CD1c-positive myeloid dendritic cell (primary cell): Measurements from ENCODE around the gene ZNF678.
"Not testable (repeated sequence)": the region's sequence is repeated elsewhere in the genome, so short reads cannot be mapped to it uniquely, and the experiment has no call there.

ENCODE experiments used
- DNase-seq: peaks from one replicate; pipeline ENCODE4 v3.0.0-alpha.2; 2016; ENCODE audit errors: extremely low spot score

Gene ZNF678

DNA sequence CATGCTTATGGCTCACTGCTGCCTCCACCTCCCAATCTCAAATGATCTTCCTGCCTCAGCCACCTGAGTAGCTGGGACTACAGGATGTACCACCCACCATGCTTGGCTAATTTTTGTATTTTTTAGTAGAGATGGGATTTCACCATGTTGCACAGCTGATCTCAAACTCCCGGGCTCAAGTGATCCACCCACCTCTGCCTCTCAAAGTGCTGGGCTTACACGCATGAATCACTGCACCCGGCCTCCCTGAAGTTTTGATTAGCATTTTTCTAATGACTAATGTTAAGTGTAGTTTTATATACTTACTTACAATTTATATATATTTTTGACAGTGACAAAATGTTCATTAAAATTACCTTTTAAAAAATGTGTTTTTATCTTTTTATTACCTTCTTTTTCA, 41.1 kb downstream of the ZNF678 start:
- no peak for DNase-seq

DNA sequence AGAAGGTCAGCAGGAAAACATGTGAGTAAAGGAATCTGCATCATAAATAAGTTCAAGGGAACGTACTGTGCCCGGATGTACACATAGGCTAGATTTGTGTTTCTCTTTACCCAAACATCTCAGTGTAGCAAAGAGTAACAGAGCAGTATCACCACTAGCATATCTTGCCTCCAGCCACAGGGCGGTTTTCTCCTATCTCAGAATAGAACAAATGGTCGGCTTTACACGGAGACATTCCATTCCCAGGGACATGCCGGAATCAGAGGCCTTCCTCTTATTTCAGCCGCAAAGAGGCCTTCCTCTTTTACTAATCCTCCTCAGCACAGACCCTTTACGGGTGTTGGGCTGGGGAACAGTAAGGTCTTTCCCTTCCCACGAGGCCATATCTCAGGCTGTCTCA, 42.9 kb downstream of the ZNF678 start:
- not testable (repeated sequence) for DNase-seq

DNA sequence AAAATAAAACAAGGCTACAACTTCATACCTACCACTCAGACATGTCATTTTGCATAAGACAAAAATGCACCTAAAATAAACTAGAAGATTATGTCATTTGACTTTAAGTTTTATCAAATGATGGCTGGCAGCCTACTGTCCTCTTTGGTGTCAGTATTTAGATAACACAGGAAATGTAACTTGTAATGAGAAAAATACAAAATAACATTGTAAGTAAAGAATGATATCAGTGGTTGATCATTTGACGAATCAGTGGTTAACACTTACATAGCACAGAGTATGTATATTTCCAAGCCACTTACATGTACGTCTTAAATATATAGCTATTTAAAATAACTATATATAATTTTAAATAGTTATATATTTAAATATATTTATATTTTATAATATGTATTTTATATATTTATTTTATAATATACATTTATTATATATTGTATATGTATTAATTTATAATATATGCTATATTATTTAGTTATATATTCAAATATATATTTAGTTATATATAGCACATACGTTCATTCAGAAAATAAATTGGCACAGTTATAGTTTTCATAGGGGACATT, 44.1 kb downstream of the ZNF678 start:
- no peak for DNase-seq

DNA sequence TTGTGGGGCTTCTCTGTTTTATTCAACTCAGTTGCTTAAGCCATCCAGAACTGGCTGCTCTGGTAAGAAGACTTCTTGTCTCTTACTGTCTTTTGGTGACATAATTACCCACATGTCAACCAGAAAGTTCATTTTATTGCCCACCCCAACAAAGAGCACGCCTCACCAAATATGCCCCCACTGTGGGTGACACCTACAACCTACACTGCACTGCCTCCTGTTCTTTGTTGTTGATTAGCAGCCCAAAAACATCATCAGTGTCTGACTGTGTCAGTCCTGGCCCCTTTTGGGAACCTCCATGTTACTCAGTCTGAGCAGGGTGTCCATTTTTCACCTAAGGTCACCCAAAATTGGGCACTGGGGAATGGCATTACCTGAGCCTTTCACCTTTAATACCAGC, 49.3 kb downstream of the ZNF678 start:
- no peak for DNase-seq

DNA sequence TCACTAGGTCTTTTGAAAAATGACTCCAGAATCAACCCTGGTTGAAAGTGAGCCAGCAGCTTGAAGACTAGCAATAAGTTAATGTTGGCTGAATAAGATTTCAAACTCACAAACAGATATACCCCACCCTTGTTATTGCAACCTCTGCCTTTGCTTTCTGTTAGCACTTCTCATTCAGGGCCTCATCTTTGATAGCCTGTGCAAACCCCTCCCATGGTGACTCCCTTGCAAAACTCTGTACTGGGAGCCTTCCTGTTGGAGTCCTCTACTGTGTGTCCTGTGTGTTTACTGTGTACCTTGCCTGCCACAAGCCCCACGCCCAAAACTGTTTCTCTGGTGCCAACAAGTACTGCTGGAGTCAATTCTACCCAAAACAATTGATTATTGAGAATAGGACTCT, 50.2 kb downstream of the ZNF678 start:
- DNase-seq = no peak

DNA sequence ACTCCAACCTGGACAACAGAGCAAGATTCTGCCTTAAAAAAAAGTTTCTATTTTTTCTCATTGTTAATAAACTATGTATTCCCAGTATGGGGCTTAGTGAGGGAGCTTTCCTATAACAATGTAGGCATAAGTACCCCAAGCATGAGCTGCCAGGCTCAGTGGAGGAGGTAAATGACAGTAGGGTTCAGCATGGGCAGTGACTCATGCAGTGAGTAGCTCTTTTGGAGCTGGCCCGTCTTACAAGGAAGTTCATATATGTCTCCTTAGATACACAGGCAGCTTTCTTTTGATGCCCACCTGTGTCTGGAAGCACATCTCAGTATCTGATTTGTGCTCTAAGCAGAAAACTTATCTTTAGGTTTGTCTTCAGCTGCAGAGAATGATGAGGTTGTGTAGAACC, 57.9 kb downstream of the ZNF678 start:
- DNase-seq = no peak

DNA sequence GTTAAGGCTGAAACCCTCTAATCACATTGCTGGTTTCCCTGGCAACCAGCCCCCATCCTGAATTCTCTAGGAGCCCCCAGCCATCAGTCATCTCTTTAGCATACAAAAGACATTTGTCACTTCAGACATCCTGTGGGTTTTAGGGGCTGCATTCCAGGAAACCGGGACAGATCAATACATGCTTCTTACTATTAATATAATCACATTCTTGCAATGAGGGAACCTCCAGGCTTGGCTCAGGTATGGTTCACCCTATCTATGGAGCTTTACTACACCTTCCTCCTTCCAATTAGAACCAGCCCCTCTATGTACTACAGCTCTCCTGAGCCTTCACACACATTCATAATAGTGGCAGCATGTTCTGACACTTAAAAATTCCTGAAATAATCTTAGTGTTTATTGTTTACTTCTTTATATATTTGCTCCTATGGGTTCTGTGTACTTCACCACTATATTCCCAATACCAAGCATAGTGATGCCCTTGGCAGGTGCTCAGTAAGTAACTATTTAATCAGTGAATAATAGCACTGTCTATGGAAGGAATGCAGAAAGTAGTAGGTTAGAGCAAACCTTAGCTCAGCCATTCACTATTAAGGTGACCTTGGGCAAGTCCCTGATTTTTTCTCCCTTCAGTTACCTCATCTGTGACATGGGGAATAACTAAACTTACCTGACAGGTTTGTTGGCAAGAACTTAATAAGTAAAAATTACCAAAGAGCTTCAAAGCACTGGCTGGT, 59.6 kb downstream of the ZNF678 start:
- no peak for DNase-seq

DNA sequence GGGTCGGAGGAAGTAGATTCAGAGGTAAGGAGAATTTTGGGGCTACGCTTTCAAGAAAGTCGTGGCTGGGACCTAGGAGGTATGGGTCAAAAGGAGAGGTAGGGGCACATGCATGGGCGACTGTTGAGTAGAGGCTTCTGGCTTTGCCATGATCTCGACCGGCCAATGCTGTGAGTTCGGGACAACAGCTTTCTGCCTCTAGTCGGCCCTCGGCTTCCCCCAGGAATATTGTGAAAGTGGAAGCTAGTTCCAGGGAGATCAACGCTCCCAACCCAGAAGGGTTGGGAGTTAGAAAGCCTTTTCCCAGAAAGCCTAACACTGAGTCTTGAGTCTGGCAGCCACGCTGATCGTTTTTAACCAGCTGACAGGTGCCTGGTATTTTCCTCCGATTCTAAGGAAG, 69.0 kb downstream of the ZNF678 start:
- DNase-seq = no peak

DNA sequence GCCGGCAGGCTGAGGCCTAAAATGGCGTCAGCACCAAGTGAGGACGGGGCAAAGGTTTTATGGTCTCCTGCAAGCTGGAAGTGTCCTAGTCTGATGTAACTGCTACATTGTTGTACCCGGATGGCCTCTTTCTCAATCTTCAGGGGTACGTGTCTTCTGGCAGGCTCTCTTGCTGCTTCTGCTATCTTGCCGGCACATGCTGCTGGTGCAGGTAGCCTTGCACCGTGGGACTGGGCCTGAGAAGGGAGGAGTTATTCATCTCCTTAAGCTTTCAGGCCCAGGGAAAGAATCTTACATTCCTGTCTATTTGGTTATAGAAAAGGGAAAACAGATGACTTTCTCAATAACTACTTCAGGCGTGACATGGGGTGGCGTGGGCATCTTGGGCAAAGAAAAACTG, 72.2 kb downstream of the ZNF678 start:
- no peak for DNase-seq

DNA sequence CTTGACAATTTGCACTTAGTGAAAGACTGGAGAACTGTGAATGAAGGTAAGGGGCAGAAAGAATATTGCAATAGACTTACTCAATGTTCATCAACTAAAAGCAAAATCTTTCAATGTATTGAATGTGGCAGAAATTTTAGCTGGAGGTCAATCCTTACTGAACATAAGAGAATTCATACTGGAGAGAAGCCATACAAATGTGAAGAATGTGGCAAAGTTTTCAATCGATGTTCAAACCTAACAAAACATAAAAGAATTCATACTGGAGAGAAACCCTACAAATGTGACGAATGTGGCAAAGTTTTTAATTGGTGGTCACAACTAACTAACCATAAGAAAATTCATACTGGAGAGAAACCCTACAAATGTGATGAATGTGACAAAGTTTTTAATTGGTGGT, 91.1 kb downstream of the ZNF678 start:
- DNase-seq = no peak

DNA sequence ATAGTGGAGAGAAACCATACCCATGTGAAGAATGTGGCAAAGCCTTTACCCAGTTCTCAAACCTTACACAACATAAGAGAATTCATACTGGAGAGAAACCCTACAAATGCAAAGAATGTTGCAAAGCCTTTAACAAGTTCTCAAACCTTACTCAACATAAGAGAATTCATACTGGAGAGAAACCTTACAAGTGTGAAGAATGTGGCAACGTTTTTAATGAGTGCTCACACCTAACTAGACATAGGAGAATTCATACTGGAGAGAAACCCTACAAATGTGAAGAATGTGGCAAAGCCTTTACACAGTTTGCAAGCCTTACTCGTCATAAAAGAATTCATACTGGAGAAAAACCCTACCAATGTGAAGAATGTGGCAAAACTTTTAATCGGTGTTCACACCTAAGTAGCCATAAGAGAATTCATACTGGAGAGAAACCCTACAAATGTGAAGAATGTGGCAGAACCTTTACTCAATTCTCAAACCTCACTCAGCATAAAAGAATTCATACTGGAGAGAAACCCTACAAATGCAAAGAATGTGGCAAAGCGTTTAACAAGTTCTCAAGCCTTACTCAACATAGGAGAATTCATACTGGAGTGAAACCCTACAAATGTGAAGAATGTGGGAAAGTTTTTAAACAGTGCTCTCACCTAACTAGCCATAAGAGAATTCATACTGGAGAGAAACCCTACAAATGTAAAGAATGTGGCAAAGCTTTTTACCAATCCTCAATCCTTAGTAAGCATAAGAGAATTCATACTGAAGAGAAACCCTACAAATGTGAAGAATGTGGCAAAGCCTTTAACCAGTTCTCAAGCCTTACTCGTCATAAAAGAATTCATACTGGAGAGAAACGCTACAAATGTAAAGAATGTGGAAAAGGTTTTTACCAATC, 91.7 kb downstream of the ZNF678 start:
- no peak for DNase-seq

DNA sequence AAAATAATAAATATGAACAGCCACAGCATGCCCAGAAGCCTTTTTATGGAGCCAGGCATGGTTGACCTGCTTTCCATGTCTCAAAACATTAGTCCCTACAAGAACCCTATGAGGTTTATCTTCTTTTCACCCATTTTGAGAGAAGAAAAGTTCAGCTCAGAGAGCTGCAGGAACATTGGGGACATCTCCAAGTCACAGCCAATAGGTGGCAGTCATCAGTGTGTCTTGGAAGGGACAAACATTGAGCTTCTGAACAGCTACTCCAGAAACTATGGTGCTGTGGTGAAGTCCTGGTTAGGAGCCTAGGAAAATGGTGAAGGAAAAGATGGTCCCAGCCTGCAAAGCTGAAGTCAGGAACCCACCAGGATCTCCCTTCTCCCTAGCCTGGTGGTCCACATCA, 98.1 kb downstream of the ZNF678 start:
- DNase-seq = no peak

DNA sequence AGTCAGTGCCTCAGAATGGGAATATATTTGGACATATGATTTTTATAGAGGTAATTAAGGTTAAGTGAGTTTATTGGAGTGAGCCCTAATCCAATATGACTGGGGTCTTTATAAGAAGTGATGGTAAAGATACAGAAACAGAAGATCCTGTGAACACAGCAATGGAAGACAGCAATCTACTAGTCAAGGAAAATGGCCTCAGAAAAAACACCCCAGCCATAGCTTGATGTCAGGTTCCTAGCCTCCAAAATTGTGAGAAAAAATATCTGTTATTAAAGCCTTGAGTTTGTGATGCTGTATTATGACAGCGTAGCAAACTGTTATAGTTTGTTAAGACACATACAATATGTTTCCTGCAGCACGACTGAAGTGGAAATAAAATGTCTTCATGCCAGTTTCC, 99.6 kb downstream of the ZNF678 start:
- DNase-seq = no peak

DNA sequence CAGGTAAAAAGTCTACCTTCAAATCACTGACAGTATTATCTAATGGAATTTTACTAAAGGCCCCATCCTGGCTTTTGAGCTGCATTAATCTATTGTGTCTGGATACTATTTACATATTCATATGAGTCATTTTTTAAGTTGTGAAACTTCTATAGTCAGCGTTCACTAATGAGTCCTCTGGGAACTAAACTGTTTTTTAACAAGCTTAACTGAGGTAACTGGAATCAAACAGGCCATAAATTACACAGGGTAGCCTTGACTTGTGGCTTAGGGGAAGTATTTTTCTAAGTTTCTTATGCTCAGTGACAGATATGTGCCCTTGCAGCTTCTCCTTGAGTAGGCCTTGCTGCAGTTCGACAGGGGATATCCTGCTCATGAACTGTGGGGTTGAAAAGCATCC, 102.9 kb downstream of the ZNF678 start:
- DNase-seq = no peak

DNA sequence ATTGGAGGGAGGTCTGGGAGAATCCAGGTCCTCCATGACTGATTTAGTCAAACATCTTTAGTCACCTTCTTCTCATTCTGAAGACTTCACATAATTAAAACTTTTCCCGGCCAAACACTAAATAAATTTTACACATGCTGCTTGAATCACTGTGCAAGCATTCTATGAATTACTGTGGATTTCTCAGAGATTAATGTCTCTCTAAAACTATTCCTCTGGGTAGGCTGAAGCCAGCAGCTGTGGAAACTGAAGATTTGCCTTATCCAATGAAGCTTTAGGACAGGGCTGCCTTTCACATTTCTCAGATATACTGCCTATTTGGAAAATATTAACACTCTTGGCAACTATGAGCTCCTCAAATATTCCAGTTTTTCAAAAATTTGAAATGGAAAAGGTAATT, 110.1 kb downstream of the ZNF678 start:
- no peak for DNase-seq

DNA sequence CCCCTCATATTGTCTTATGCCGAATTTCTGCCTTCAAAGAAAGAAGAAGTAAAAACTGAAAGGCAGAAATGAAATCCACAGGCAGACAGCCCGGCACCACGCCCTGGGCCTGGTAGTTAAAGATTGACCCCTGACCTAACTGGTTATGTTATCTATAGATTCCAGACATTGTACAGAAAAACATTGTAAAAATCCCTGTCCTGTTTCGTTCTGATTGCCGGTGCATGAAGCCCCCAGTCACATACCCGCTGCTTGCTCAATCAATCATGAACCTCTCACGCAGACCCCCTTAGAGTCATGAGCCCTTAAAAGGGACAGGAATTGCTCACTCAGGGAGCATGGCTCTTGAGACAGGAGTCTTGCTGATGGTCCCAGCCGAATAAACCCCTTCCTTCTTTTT, 122.5 kb downstream of the ZNF678 start:
- no peak for DNase-seq

DNA sequence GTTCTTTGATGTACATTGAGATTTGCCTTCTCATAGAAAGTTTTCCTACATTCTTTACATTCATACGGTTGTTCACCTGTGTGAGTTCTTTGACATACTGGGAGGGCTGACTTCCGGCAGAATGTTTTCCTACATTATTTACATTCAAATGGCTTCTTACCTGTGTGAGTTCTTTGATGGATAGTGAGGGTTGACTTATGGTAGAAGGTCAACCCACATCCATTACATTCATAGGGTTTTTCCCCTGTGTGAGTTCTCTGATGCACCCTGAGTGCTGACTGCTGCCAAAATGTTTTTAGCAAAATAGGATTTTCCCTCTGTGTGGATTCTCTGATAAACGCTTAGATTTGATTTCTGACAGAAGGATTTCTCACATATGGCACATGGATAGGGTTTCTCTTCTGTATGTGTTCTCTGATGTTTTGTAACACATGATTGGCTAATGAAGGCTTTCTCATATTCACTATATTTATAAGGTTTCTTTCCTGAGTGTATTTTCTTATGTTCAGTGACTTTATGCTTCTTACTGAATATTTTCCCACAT, 134.0 kb downstream of the ZNF678 start:
- DNase-seq = no peak

DNA sequence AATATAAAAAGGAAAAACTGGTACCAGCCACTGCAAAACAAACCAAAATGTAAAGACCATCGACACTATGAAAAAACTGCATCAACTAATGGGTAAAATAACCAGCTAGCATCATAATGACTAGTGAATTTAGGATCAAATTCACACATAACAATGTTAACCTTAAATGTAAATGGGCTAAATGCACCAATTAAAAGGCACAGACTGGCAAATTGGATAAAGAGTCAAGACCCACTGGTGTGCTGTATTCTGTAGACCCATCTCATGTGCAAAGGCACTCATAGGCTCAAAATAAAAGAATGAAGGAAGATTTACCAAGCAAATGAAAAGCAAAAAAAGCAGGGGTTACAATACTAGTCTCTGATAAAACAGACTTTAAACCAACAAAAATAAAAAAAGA, 138.3 kb downstream of the ZNF678 start:
- not testable (repeated sequence) for DNase-seq

DNA sequence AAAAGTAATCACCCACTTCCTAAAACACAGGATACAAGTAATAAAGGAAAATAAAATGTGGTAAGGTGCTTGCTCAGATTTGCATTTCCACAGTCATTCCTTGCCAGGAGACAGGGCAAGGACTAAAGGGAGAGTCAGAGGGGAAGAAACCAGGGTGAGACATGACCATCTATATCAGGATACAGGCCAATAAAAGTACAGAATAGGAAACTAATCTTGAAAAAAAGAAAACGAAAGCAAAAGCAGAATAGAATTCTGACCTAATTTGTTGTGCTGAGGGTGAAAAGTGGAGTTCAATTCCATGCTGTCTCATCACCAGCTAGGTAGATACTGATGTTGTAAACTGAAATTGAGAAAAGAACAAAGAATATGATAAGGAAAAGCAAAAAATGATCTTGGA, 144.5 kb downstream of the ZNF678 start:
- no peak for DNase-seq

DNA sequence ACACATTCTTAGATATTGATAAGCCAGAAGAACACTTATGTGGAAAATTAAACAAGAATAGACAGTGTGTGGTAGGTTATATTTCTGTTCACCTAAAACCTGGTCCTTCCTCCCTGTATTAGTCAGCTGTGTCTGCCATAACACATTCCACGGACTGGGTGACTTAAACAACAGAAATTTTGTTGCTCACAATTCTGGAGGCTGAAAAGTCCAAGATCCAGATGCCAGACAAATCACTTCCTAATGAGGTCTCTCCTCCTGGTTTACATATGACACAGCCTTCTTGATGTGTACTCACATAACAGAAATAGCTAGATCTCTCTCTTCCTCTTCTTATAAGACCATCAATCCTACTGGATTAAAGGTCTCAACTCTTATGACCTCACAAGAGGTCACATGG, 146.1 kb downstream of the ZNF678 start:
- DNase-seq = no peak

DNA sequence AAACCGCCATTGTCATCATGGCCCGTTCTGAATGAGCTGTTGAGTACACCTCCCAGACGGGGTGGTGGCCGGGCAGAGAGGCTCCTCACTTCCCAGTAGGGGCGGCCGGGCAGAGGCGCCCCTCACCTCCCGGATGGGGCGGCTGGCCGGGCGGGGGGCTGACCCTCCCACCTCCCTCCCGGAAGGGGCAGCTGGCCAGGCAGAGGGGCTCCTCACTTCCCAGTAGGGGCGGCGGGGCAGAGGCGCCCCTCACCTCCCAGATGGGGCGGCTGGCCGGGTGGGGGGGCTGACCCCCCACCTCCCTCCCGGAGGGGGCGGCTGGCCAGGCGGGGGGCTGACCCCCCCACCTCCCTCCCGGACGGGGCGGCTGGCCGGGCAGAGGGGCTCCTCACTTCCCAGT, 147.1 kb downstream of the ZNF678 start:
- not testable (repeated sequence) for DNase-seq

DNA sequence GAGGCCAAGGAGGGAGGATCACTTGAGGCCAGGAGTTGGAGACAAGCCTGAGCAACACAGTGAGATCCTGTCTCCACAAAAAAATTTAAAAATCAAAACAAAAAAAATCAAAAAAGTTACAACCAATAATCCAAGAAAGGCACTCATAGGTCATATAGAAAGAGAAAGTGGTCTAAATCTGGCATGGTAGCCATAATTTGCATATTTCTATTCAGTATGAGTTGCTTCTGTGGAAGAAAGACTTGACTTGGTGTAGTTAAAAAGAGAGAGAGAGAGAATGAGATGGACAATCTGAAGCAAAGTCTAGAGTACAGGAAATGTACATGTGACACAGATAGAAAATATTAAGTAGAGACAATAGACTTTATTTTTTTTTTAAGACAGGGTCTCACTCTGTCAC, 149.3 kb downstream of the ZNF678 start:
- no peak for DNase-seq

DNA sequence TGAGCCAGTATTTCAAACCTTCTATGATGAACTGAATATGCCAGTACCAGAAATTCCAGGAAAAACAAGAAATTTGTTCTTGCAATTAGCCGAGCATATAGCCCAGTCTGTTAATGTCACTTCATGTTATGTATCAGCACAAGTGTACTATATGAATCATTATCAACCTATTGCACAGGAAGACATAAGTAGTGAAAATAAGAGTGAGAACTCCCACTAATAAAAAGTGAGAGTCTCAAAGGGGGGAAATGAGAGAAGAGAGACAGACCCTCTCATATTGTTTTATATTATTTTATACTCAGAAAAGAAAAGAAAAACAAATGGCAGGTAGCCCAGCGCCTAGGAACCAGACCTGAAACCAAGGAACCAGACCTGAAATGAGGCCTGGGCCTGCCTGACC, 155.6 kb downstream of the ZNF678 start:
- DNase-seq = no peak
